ENCODE data around the gene CDH24. TPM values are rescaled to one million over a fixed set of nuclear protein-coding genes. Genes with fewer than 3 reads are reported as not detected.

Gene CDH24, protein sequence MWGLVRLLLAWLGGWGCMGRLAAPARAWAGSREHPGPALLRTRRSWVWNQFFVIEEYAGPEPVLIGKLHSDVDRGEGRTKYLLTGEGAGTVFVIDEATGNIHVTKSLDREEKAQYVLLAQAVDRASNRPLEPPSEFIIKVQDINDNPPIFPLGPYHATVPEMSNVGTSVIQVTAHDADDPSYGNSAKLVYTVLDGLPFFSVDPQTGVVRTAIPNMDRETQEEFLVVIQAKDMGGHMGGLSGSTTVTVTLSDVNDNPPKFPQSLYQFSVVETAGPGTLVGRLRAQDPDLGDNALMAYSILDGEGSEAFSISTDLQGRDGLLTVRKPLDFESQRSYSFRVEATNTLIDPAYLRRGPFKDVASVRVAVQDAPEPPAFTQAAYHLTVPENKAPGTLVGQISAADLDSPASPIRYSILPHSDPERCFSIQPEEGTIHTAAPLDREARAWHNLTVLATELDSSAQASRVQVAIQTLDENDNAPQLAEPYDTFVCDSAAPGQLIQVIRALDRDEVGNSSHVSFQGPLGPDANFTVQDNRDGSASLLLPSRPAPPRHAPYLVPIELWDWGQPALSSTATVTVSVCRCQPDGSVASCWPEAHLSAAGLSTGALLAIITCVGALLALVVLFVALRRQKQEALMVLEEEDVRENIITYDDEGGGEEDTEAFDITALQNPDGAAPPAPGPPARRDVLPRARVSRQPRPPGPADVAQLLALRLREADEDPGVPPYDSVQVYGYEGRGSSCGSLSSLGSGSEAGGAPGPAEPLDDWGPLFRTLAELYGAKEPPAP
- total RNA-seq, result under 1 TPM; 0.26 to 0.74 (median 0.54) TPM
- long read RNA-seq, result 0 reads

DNA sequence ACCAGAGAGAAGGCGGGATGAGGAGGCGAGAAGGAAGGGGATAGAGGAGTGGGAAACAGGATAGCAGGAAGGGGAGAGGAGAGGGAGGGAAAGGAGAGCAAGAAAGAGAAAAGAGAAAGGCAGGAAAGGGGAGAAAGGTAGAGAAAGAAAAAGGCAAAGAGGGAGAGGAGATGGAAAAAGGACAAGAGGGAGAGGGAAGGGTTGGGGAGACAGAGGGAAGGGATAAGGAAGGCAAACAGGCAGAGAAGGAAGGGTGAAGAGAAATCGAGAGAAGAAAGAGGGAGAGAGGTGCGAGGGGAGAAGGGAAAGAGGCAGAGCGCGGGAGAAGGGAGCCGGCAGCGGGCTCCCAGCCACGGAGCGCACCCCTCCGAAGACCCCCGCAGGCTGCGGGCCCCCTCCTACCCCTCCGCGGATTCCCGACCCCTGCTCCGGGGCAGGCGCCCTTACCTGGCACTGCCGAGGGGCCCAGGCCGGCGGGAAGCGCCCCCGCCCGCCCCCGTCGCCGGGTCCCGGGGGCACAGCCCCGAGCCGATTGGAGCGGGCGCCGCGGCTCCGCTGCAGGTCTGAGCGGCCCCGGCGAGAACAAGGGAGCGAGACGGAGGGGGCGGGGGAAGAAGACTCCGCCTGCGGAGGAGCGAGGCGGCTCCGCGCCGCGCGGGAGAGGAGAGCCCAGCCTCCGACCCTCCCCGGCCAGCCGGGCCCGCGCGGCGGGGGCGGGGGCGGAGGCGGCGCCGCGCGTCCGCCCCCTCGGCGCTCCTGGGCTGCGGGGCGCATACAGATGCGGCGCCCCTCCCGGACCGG, at the start of gene CDH24:
TSS of gene CDH24 (minus strand) at position 565 of the 801 bp plus-strand sequence. CDS start 1,787 bp downstream, outside the sequence.
- DNase-seq (peak; percentile 70 to 77 (median 77)), ATAC-seq (peak; percentile 48 to 76 (median 68))
- H3K27ac ChIP-seq, result peak within 1 kb of the TSS in 2 of 3 donors; percentile 41 to 43
- H3K4me1 ChIP-seq, result no peaks in the 10 kb centered on the region
- no peaks in the 10 kb centered on the region for H3K27me3 ChIP-seq
- H3K9me3 ChIP-seq, result no peaks in the 10 kb centered on the region
- intact Hi-C loops (cut with DNase I), result loop anchor here (5.0 kb wide), 1 partner anchor 70 kb away; no protein-coding TSS in a partner anchor
- WGBS (ENCODE audit: insufficient coverage, low coverage, low lambda C conversion rate, missing lambda C conversion rate), result 0% methylated on average over 3 of the region's 73 CpGs
- H3K36me3 ChIP-seq, result peaks cover 8 to 35% (median 17%) of the 10 kb centered on the region in 4 donors
- TF ChIP-seq, protein P1, sequence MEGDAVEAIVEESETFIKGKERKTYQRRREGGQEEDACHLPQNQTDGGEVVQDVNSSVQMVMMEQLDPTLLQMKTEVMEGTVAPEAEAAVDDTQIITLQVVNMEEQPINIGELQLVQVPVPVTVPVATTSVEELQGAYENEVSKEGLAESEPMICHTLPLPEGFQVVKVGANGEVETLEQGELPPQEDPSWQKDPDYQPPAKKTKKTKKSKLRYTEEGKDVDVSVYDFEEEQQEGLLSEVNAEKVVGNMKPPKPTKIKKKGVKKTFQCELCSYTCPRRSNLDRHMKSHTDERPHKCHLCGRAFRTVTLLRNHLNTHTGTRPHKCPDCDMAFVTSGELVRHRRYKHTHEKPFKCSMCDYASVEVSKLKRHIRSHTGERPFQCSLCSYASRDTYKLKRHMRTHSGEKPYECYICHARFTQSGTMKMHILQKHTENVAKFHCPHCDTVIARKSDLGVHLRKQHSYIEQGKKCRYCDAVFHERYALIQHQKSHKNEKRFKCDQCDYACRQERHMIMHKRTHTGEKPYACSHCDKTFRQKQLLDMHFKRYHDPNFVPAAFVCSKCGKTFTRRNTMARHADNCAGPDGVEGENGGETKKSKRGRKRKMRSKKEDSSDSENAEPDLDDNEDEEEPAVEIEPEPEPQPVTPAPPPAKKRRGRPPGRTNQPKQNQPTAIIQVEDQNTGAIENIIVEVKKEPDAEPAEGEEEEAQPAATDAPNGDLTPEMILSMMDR (IDR thresholded peaks at IDR 0.05), result no peak
- no peak for TF ChIP-seq POLR2A (IDR thresholded peaks at IDR 0.05)
- peak within 1 kb of the TSS; percentile 61 to 65 (median 64) for H3K4me3 ChIP-seq

DNA sequence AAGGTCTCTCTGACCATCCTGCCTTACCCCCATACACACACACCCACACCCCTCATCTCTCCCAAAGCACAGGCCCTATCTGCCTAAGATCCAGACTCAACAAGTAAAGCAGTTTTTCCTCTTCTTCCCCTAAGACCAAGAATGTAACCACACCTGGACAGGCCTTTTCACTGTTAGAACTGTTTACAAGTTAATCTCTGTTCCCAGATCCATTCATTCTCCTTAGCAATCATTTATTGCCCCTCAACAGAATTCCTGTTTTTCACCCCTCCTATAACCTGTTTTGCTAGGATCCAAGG, 49.4 kb upstream of the CDH24 start:
- no peak overlapping the region for H3K27ac ChIP-seq
- intact Hi-C loops (cut with DNase I), result no loop called here
- H3K9me3 ChIP-seq, result no peaks in the 10 kb centered on the region
- no peak for ATAC-seq
- no peak overlapping the region for H3K4me3 ChIP-seq
- no peaks in the 10 kb centered on the region for H3K4me1 ChIP-seq
- no peaks in the 10 kb centered on the region for H3K27me3 ChIP-seq
- H3K36me3 ChIP-seq, result no peaks in the 10 kb centered on the region
- no peak for DNase-seq
- TF ChIP-seq, protein P1 (IDR thresholded peaks at IDR 0.05), result no peak
- no peak for TF ChIP-seq POLR2A (IDR thresholded peaks at IDR 0.05)

DNA sequence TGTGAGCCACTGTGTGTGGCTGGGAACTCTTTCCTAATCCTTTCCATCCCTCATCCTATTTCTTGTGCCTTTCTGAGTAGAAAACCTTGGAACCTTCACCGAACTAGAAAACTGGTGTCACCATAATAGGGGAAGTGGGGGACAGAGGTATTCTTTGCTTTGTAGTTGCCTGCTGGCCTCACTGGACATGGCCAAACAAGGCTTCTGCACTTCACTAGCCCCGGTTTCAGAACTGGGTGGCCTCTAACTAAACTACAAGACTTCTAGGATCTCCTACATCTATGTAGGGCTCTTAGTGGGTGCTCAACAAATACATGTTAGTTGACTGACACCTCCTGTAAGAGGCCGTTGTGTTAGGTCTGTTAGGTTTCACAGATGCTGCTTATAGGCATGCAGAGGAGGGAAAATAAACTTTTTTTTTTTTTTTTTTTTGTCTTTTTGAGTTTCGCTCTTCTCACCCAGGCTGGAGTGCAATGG, 48.1 kb upstream of the CDH24 start:
- H3K4me3 ChIP-seq, result no peak overlapping the region
- H3K27ac ChIP-seq, result no peak overlapping the region
- no peaks in the 10 kb centered on the region for H3K9me3 ChIP-seq
- 92% methylated on average over 2 of the region's 4 CpGs for WGBS (ENCODE audit: insufficient coverage, low coverage, low lambda C conversion rate, missing lambda C conversion rate)
- TF ChIP-seq POLR2A (IDR thresholded peaks at IDR 0.05), result no peak
- TF ChIP-seq, protein P1 (IDR thresholded peaks at IDR 0.05), result no peak
- H3K27me3 ChIP-seq, result no peaks in the 10 kb centered on the region
- ATAC-seq, result no peak
- no peaks in the 10 kb centered on the region for H3K36me3 ChIP-seq
- no peaks in the 10 kb centered on the region for H3K4me1 ChIP-seq
- intact Hi-C loops (cut with DNase I), result no loop called here
- DNase-seq, result no peak

DNA sequence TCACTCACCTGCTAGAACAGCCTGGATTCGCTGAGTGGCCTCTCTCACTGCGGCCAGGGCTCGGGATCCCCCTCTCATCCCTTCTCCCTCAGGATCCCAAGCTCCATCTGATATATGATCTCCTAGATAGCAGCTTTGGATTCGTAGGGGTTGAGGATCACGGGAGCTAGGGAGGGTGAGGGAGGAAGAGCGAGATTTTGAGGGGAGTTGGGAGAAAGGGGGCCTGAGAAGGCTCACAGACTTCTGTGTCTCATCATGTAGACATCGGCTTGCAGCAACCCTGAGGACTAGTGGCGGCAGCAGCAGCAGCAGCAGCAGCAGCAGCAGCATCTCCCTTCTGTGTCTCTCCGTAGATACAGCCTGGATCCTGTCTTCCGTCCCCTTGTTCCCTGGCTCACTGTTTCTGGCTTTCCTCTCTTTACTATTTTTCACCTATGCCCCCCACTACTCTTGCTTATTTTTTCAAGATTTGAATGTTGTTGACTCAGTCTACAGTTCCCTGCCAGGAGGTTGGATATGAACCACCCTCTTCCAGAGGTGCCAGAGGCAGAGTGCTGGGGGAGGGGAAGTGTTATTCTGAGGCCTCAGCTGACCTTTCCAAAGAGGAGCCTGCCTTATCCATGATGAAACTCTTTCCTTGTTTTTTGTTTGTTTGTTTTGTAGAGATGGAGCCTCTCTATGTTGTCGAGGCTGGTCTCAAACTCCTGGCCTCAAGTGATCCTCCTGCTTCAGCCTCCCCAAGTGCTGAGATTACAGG, 47.4 kb upstream of the CDH24 start, which contains the start of gene CIROP:
TSS of gene CIROP (minus strand) at position 399 of the 757 bp plus-strand sequence. CDS start at position 330, 69 bp downstream.
- no peaks in the 10 kb centered on the region for H3K9me3 ChIP-seq
- H3K27me3 ChIP-seq, result no peaks in the 10 kb centered on the region
- intact Hi-C loops (cut with DNase I), result no loop called here
- TF ChIP-seq, protein P1 (IDR thresholded peaks at IDR 0.05), result no peak
- no peak for TF ChIP-seq POLR2A (IDR thresholded peaks at IDR 0.05)
- H3K36me3 ChIP-seq, result no peaks in the 10 kb centered on the region
- WGBS (ENCODE audit: insufficient coverage, low coverage, low lambda C conversion rate, missing lambda C conversion rate), result 59% methylated on average over 9 of the region's 11 CpGs
- H3K4me1 ChIP-seq, result peaks cover 0 to under 1% (median 0%) of the 10 kb centered on the region in 4 donors
- no peak within 1 kb of the TSS for H3K27ac ChIP-seq
- DNase-seq (no peak), ATAC-seq (no peak)
- H3K4me3 ChIP-seq, result no peak within 1 kb of the TSS

Measured in right lobe of liver (tissue), 6 donors.